CD4-positive, alpha-beta T cell treated with Interleukin-6 at 100 ng/mL for 8 hours (primary cell): ENCODE data around the gene SMO.
A peak's percentile ranks its signal among the peaks of the same experiment; 100 is the strongest.
"Not testable (repeated sequence)": the region's sequence is repeated elsewhere in the genome, so short reads cannot be mapped to it uniquely, and the experiment has no call there.

Experiments used
- DNase-seq: peaks from one replicate; pipeline ENCODE4 v3.0.0-alpha.2; 2020; ENCODE audit warnings: mixed read lengths, low spot score

Gene SMO

DNA sequence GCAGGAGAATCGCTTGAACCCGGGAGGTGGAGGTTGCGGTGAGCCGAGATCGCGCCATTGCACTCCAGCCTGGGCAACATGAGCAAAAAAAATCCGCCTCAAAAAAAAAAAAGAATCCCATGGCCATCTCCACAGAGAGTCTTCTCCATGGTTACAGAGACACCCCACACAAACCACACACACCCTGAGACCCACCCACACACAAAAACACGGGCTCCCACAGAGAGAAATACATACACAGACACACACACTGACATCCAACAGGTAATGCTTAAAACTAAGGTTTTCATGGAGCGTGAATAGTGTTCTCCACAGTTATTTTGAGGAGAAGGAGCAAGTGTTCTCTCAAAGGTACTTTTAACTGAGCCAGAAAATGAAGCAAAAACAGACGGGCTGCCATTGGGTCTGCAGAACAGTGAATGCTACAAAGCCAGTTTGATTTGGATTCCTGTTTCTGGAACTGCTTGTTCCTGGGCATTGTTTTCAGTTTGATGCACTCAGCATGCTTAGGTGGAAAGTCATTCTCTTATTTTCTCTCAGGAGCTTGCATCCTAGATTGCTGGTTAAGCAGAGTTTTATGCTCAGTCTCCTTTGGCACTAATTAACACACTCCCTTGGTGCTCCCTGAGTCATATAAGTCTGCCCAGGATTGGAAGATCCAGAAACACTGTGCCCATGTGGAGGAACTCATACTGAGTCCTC is 51.8 kb downstream of the SMO start:
- no peak for DNase-seq

DNA sequence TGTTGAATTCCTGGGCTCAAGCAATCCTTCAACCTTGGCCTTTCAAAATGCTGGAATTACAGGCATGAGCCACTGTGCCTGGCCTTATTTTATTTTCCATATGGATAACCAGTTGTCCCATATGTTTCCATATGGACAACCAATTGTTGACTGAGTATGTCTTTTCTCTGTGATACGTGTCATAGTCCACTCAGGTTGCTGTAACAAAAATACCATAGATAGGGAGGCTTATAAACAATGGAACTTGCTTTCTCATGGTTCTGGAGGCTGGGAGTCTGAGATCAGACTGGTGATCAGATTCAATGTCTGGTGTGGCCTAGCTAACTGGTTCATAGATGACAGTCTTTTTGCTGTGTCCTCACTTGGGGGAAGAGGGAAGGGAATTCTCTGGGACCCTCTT is 55.8 kb downstream of the SMO start:
- DNase-seq: no peak

DNA sequence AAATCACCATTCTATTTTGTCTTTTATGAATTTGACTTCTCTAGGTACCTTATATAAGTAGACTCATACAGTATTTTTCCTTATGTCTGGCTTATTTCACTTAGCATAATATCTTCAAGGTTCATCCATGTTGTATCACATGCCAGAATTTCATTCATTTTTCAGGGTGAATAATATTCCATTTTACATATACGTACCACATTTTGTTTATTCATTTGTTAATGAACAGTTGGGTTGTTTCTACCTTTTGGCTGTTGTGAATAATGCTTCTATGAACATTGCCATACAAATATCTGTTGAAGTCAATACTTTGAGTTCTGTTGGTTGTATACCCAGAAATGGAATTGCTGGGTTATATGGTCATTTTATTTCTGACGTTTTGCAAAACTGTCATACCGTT is 57.1 kb downstream of the SMO start:
- DNase-seq: no peak

DNA sequence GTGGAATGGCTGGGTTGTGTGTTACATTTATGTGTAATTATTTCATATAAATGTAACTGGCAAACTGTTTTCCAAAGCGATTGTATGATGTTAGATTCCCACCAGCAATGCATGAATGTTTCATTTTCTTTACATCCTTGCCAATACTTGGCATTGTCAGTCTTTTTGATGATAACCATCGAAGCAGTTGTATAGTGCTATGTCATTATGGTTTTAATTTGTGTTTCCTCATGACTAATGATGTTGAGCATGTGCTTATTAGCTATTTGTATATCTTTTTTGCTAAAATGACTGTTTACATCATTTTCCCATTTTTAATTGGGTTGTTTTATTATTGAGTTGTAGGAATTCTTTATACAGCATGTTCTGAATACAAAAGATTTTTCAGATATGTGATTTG is 58.7 kb downstream of the SMO start:
- DNase-seq: no peak

DNA sequence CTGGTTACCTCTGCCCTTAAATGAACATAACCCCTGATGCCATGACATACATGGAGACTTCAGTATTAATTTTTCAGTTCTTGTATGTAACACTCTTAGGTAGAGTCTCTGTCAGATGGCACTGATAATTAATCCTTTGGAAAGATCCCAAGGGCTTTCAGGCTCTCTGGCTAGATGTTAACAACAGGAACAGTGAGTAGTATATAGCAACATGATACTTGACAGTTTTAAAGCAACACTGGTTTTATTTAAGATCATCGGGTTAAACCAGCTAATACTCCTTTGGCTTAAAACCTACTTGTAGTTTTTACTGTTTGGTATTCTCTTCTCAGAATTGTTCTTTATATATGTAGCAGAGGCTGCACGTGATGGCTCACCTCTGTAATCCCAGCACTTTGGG is 63.7 kb downstream of the SMO start:
- no peak for DNase-seq

DNA sequence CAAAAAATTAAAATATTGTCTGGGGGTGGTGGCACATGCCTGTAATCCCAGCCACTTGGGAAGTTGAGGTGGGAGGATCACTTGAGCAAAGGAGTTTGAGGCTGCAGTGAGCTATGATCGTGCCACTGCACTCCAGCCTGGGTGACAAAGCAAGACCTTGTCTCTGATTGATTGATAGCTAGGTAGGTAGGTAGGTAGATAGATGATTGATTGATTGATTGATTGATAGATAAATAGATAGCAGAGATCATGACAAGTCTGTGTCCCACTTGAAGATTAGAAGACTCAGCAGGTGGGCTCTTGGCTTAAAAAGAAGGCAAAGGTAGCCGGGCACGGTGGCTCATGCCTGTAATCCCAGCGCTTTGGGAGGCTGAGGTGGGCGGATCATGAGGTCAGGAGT is 64.2 kb downstream of the SMO start:
- DNase-seq: not testable (repeated sequence)

DNA sequence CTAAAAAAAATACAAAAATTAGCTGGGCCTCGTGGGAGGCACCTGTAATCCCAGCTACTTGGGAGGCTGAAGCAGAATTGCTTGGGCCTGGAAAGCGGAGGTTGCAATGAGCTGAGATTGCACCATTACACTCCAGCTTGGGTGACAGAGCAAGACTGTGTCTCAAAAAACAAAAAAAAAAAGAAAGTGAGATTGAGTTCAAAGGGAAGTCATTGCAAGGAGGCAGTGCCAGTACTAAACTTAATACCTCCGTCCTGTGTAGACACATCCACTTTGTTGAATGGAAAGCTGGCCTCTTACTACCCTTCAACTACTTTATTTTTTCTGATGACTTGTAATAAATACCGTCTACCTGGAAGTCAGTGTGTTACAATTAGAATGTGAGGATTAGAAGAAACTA is 67.4 kb downstream of the SMO start:
- no peak for DNase-seq

DNA sequence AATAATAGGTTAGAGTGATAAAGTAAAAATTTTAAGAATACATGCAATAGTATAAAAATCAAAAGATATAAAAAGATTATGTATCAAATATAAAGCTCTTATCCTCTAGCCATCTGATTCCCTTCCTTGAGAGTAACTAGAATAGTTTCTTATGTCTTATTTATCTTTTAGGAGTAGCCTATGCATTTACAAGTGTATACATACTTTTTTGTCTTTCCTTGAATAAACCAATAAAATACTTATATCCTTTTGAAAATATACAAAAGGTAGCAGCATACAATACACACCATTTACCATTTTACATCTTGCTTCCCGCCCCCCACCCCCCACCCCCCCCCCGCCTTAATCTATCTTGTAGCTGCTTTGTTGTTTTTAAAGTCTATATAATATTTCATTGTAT is 67.8 kb downstream of the SMO start:
- no peak for DNase-seq

DNA sequence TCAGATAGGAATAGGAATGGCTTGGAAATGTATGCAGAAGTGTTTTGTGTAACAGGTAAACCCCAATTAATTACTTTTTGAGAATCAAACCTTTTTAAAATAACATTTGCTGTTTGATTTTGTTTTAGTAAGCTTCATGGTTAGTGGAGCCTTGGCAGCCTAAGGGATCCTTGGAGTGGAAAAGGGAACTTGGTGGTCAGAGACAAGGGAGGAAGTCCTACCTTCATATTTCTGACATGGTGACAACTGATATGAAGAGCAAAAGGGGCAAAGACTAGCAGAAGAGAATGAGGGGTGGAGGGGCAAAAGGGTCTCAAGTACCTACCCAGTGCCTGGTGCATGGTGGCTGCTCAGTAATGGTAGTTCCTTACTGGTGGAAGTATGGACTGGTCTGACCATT is 68.7 kb downstream of the SMO start:
- no peak for DNase-seq

DNA sequence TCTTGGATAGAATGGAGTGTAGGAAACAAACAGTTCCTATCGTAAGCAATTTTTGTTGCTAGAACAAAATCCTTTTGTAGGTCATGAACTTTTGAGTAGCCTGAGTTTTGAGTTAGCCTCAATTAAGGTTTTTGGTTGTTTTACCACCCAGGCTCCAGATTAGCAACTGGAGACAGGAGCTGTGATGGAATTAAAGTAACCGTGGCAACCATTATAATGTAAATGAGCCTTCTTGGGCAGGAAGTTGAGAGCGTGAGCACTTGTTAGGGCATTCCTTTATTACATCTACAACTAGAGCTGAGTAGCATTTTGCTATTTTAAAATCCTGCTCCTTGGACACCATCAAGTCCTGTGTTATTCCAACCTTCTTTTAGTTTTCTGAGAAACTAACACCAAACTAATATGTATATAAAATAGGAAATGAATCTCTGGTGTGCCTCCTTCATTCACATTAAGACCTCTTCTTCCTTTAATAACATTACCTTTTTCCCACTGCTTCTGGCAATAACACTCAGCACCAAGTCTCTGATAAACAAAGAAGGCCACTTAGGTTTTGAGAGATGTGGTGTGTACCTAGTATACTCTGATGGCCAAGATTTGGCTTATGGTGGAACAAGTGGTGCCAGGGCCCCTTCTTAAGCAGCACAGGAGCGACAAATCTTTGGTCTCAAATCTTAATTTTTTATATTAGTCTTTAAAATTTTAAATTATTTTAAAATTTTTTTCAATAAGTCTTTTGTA is 70.4 kb downstream of the SMO start:
- DNase-seq: no peak

DNA sequence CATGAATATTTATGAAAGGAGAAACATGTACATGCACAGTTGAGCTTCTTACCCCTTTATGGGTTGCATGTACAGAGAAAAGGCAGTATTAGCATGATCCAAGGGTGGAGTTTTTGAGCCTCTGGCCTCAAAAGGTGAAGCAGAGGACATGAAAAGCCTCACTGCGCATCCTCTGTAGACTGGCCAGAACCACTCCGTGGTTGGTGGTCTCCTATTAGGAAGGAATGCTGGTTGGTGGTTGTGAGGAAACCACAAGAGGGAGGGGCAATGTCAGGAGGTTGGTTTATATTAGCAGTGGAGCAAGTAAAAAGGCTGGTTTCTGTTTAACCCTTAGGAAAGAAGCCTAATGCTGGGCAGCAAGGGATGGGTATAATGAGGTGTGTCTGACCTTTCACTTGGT is 73.9 kb downstream of the SMO start:
- peak; percentile 1 for DNase-seq
